ENCODE results near the gene MUS81.
A peak's percentile ranks its signal among the peaks of the same experiment; 100 is the strongest.
"Not testable (repeated sequence)": the region's sequence is repeated elsewhere in the genome, so short reads cannot be mapped to it uniquely, and the experiment has no call there.

MUS81 gene

GRCh38 chr11:65833297-65834030 is 26.8 kb upstream of the MUS81 start, which contains the start of gene SNX32:
Gene SNX32, plus strand, starts transcription at chr11:65833963. Its CDS starts 103 bp downstream, at chr11:65834066.
- Mint-ChIP-seq H3K4me3 (no peak within 1 kb of the TSS), H3K4me1 (ENCODE audit: low read depth) (peaks cover 22% of the 10 kb centered on the region), H3K27ac (no peak within 1 kb of the TSS), H3K36me3 (no peaks in the 10 kb centered on the region), H3K9me3 (ENCODE audit: low read depth) (no peaks in the 10 kb centered on the region), H3K27me3 (no peaks in the 10 kb centered on the region)

GRCh38 chr11:65834202-65834601 is 26.0 kb upstream of the MUS81 start:
- H3K9me3 Mint-ChIP-seq (ENCODE audit: low read depth) = no peaks in the 10 kb centered on the region
- peaks cover 22% of the 10 kb centered on the region for H3K4me1 Mint-ChIP-seq (ENCODE audit: low read depth)
- H3K27ac Mint-ChIP-seq = no peak overlapping the region
- H3K36me3 Mint-ChIP-seq = no peaks in the 10 kb centered on the region
- H3K27me3 Mint-ChIP-seq = no peaks in the 10 kb centered on the region
- H3K4me3 Mint-ChIP-seq = no peak overlapping the region

GRCh38 chr11:65842144-65842543 is 18.1 kb upstream of the MUS81 start:
- Mint-ChIP-seq H3K27ac (no peak overlapping the region), H3K36me3 (no peaks in the 10 kb centered on the region), H3K27me3 (no peaks in the 10 kb centered on the region), H3K4me3 (no peak overlapping the region), H3K4me1 (ENCODE audit: low read depth) (no peaks in the 10 kb centered on the region), H3K9me3 (ENCODE audit: low read depth) (no peaks in the 10 kb centered on the region)

GRCh38 chr11:65843811-65844210 is 16.4 kb upstream of the MUS81 start:
- Mint-ChIP-seq H3K36me3 (no peaks in the 10 kb centered on the region), H3K27ac (no peak overlapping the region), H3K4me1 (ENCODE audit: low read depth) (no peaks in the 10 kb centered on the region), H3K27me3 (no peaks in the 10 kb centered on the region), H3K9me3 (ENCODE audit: low read depth) (no peaks in the 10 kb centered on the region), H3K4me3 (no peak overlapping the region)

GRCh38 chr11:65844231-65844872 is 15.9 kb upstream of the MUS81 start:
- no peaks in the 10 kb centered on the region for H3K27me3 Mint-ChIP-seq
- H3K4me3 Mint-ChIP-seq = no peak overlapping the region
- no peak overlapping the region for H3K27ac Mint-ChIP-seq
- no peaks in the 10 kb centered on the region for H3K4me1 Mint-ChIP-seq (ENCODE audit: low read depth)
- no peaks in the 10 kb centered on the region for H3K9me3 Mint-ChIP-seq (ENCODE audit: low read depth)
- H3K36me3 Mint-ChIP-seq = no peaks in the 10 kb centered on the region

GRCh38 chr11:65847746-65848145 is 12.5 kb upstream of the MUS81 start:
- no peak overlapping the region for H3K27ac Mint-ChIP-seq

GRCh38 chr11:65848693-65849092 is 11.5 kb upstream of the MUS81 start:
- H3K27me3 Mint-ChIP-seq; H3K4me3 Mint-ChIP-seq; H3K27ac Mint-ChIP-seq; H3K36me3 Mint-ChIP-seq; H3K4me1 Mint-ChIP-seq (ENCODE audit: low read depth); H3K9me3 Mint-ChIP-seq (ENCODE audit: low read depth): not testable (repeated sequence)

More at GRCh38 chr11:65847746-65848145, 12.5 kb upstream of the MUS81 start:
- H3K36me3 Mint-ChIP-seq = peaks cover 9% of the 10 kb centered on the region
- no peaks in the 10 kb centered on the region for H3K27me3 Mint-ChIP-seq
- H3K4me3 Mint-ChIP-seq = no peak overlapping the region
- no peaks in the 10 kb centered on the region for H3K9me3 Mint-ChIP-seq (ENCODE audit: low read depth)
- peaks cover 2% of the 10 kb centered on the region for H3K4me1 Mint-ChIP-seq (ENCODE audit: low read depth)

- H3K36me3 Mint-ChIP-seq = peaks cover 11% of the 10 kb centered on the region
- no peaks in the 10 kb centered on the region for H3K27me3 Mint-ChIP-seq
- H3K4me1 Mint-ChIP-seq (ENCODE audit: low read depth) = peaks cover 11% of the 10 kb centered on the region
- H3K27ac Mint-ChIP-seq = no peak overlapping the region
- H3K9me3 Mint-ChIP-seq (ENCODE audit: low read depth) = no peaks in the 10 kb centered on the region
- no peak overlapping the region for H3K4me3 Mint-ChIP-seq
Observed at GRCh38 chr11:65849366-65849765, 10.9 kb upstream of the MUS81 start.

GRCh38 chr11:65849771-65850216 is 10.4 kb upstream of the MUS81 start:
- no peaks in the 10 kb centered on the region for H3K9me3 Mint-ChIP-seq (ENCODE audit: low read depth)

GRCh38 chr11:65850217-65851082 is 9.8 kb upstream of the MUS81 start:
- no peaks in the 10 kb centered on the region for H3K9me3 Mint-ChIP-seq (ENCODE audit: low read depth)

More at GRCh38 chr11:65849771-65850216, 10.4 kb upstream of the MUS81 start:
- H3K4me3 Mint-ChIP-seq = no peak overlapping the region
- H3K36me3 Mint-ChIP-seq = peaks cover 12% of the 10 kb centered on the region
- H3K27ac Mint-ChIP-seq = no peak overlapping the region
- H3K27me3 Mint-ChIP-seq = no peaks in the 10 kb centered on the region
- peaks cover 15% of the 10 kb centered on the region for H3K4me1 Mint-ChIP-seq (ENCODE audit: low read depth)

GRCh38 chr11:65851083-65851579 is 9.1 kb upstream of the MUS81 start:
- H3K4me1 Mint-ChIP-seq (ENCODE audit: low read depth) = peaks cover 26% of the 10 kb centered on the region
- H3K27ac Mint-ChIP-seq = no peak overlapping the region
- H3K9me3 Mint-ChIP-seq (ENCODE audit: low read depth) = no peaks in the 10 kb centered on the region
- H3K36me3 Mint-ChIP-seq = peaks cover 12% of the 10 kb centered on the region
- no peaks in the 10 kb centered on the region for H3K27me3 Mint-ChIP-seq
- H3K4me3 Mint-ChIP-seq = no peak overlapping the region

More at GRCh38 chr11:65850217-65851082, 9.8 kb upstream of the MUS81 start:
- Mint-ChIP-seq H3K27ac (no peak overlapping the region), H3K4me1 (ENCODE audit: low read depth) (peaks cover 19% of the 10 kb centered on the region), H3K36me3 (peaks cover 12% of the 10 kb centered on the region), H3K4me3 (no peak overlapping the region), H3K27me3 (no peaks in the 10 kb centered on the region)

GRCh38 chr11:65851811-65852507 is 8.3 kb upstream of the MUS81 start:
- H3K4me1 Mint-ChIP-seq (ENCODE audit: low read depth) = peaks cover 33% of the 10 kb centered on the region
- H3K27ac Mint-ChIP-seq = peak overlapping the region; percentile 67
- H3K4me3 Mint-ChIP-seq = no peak overlapping the region

GRCh38 chr11:65852508-65853245 is 7.6 kb upstream of the MUS81 start:
- Mint-ChIP-seq H3K4me1 (ENCODE audit: low read depth) (peaks cover 33% of the 10 kb centered on the region), H3K27ac (peak overlapping the region; percentile 54), H3K4me3 (no peak overlapping the region), H3K36me3 (peaks cover 16% of the 10 kb centered on the region), H3K9me3 (ENCODE audit: low read depth) (no peaks in the 10 kb centered on the region), H3K27me3 (no peaks in the 10 kb centered on the region)

More at GRCh38 chr11:65851811-65852507, 8.3 kb upstream of the MUS81 start:
- Mint-ChIP-seq H3K27me3 (no peaks in the 10 kb centered on the region), H3K36me3 (peaks cover 16% of the 10 kb centered on the region), H3K9me3 (ENCODE audit: low read depth) (no peaks in the 10 kb centered on the region)

Measured in activated naive CD8-positive, alpha-beta T cell (primary cell).